Ectodermal cell (in vitro differentiated cells): ENCODE results near the gene TSPAN18.

ENCODE experiments used
- H3K27ac ChIP-seq: 2 replicates; pipeline ENCODE4 v1.7.0; 2013; ENCODE audit warnings: mild to moderate bottlenecking, low read depth, low read length; ENCODE audit not compliant: insufficient read depth, poor library complexity, severe bottlenecking
- H3K27me3 ChIP-seq: 2 replicates; pipeline ENCODE4 v1.7.0; 2013; ENCODE audit warnings: mild to moderate bottlenecking, low read length; ENCODE audit not compliant: insufficient read depth, control insufficient read depth, poor library complexity, severe bottlenecking
- H3K36me3 ChIP-seq: one replicate; pipeline ENCODE4 v1.7.0; 2013; ENCODE audit warnings: low read length; ENCODE audit not compliant: control insufficient read depth, insufficient read depth
- H3K4me1 ChIP-seq: one replicate; pipeline ENCODE4 v1.7.0; 2013; ENCODE audit warnings: low read length; ENCODE audit not compliant: control insufficient read depth, insufficient read depth
- H3K4me3 ChIP-seq: 2 replicates; pipeline ENCODE4 v1.7.0; 2013; ENCODE audit warnings: low read depth, low read length, control low read depth; ENCODE audit not compliant: insufficient read depth
- H3K9me3 ChIP-seq: 2 replicates; pipeline ENCODE4 v1.7.0; 2013; ENCODE audit warnings: mild to moderate bottlenecking, low read length, moderate library complexity; ENCODE audit not compliant: control insufficient read depth
- WGBS, 2 experiments: methylation state at CpG; one replicate each; pipeline ENCODE4 v1.1.7; 2013; ENCODE audit warnings: missing lambda C conversion rate in 2 of 2; 5-methylcytosine and 5-hydroxymethylcytosine counted together

Gene TSPAN18

GRCh38 chr11:44808053-44808753 is 81.4 kb downstream of the TSPAN18 start:
- H3K4me3 ChIP-seq = no peak overlapping the region
- no peak overlapping the region for H3K27ac ChIP-seq
- peaks cover 17% of the 10 kb centered on the region for H3K4me1 ChIP-seq
- 93 to 97% methylated on average over 7 of the region's 7 CpGs for WGBS, 2 experiments
- no peaks in the 10 kb centered on the region for H3K36me3 ChIP-seq
- no peaks in the 10 kb centered on the region for H3K27me3 ChIP-seq
- no peaks in the 10 kb centered on the region for H3K9me3 ChIP-seq

GRCh38 chr11:44809283-44809682 is 82.5 kb downstream of the TSPAN18 start:
- WGBS, 2 experiments = 95 to 97% methylated on average over 5 of the region's 6 CpGs
- no peaks in the 10 kb centered on the region for H3K36me3 ChIP-seq
- H3K4me3 ChIP-seq = no peak overlapping the region
- H3K9me3 ChIP-seq = no peaks in the 10 kb centered on the region
- H3K27me3 ChIP-seq = no peaks in the 10 kb centered on the region
- H3K27ac ChIP-seq = no peak overlapping the region
- peaks cover 28% of the 10 kb centered on the region for H3K4me1 ChIP-seq

- WGBS, 2 experiments = 91 to 92% methylated on average over 6 of the region's 6 CpGs
- H3K4me1 ChIP-seq = peaks cover 26% of the 10 kb centered on the region
- no peak overlapping the region for H3K4me3 ChIP-seq
- H3K36me3 ChIP-seq = no peaks in the 10 kb centered on the region
- H3K9me3 ChIP-seq = no peaks in the 10 kb centered on the region
- H3K27ac ChIP-seq = no peak overlapping the region
- no peaks in the 10 kb centered on the region for H3K27me3 ChIP-seq
Measured at GRCh38 chr11:44811841-44812448, 85.2 kb downstream of the TSPAN18 start.

GRCh38 chr11:44812971-44813370 is 86.2 kb downstream of the TSPAN18 start:
- Histone ChIP-seq H3K27ac (no peak overlapping the region), H3K36me3 (no peaks in the 10 kb centered on the region), H3K4me1 (peaks cover 26% of the 10 kb centered on the region), H3K4me3 (no peak overlapping the region), H3K9me3 (no peaks in the 10 kb centered on the region), H3K27me3 (no peaks in the 10 kb centered on the region)
- WGBS, 2 experiments = 87 to 90% methylated on average over 9 of the region's 9 CpGs

- no peak overlapping the region for H3K4me3 ChIP-seq
- H3K27ac ChIP-seq = no peak overlapping the region
- H3K27me3 ChIP-seq = no peaks in the 10 kb centered on the region
- H3K9me3 ChIP-seq = no peaks in the 10 kb centered on the region
- no peaks in the 10 kb centered on the region for H3K36me3 ChIP-seq
- WGBS, 2 experiments = 84 to 91% methylated on average over 4 of the region's 4 CpGs
- peaks cover 26% of the 10 kb centered on the region for H3K4me1 ChIP-seq
Measured at GRCh38 chr11:44813401-44813800, 86.6 kb downstream of the TSPAN18 start.

GRCh38 chr11:44814881-44815592 is 88.3 kb downstream of the TSPAN18 start:
- Histone ChIP-seq H3K4me1 (peaks cover 26% of the 10 kb centered on the region), H3K9me3 (no peaks in the 10 kb centered on the region), H3K4me3 (no peak overlapping the region), H3K36me3 (no peaks in the 10 kb centered on the region), H3K27me3 (no peaks in the 10 kb centered on the region), H3K27ac (no peak overlapping the region)
- WGBS, 2 experiments = 89 to 90% methylated on average over 5 of the region's 5 CpGs

GRCh38 chr11:44815917-44816456 is 89.2 kb downstream of the TSPAN18 start:
- H3K4me1 ChIP-seq = peaks cover 26% of the 10 kb centered on the region
- H3K27ac ChIP-seq = no peak overlapping the region
- WGBS, 2 experiments = 96 to 97% methylated on average over 8 of the region's 8 CpGs
- H3K9me3 ChIP-seq = no peaks in the 10 kb centered on the region
- no peaks in the 10 kb centered on the region for H3K27me3 ChIP-seq
- H3K4me3 ChIP-seq = no peak overlapping the region
- no peaks in the 10 kb centered on the region for H3K36me3 ChIP-seq

- H3K9me3 ChIP-seq = no peaks in the 10 kb centered on the region
- no peaks in the 10 kb centered on the region for H3K27me3 ChIP-seq
- H3K36me3 ChIP-seq = no peaks in the 10 kb centered on the region
- H3K27ac ChIP-seq = no peak overlapping the region
- H3K4me1 ChIP-seq = peaks cover 26% of the 10 kb centered on the region
- 93% methylated on average over 3 of the region's 3 CpGs for WGBS, 2 experiments
- no peak overlapping the region for H3K4me3 ChIP-seq
Measured at GRCh38 chr11:44816761-44817160, 90.0 kb downstream of the TSPAN18 start.

GRCh38 chr11:44817207-44817949 is 90.6 kb downstream of the TSPAN18 start:
- Histone ChIP-seq H3K27ac (no peak overlapping the region), H3K27me3 (no peaks in the 10 kb centered on the region), H3K9me3 (no peaks in the 10 kb centered on the region), H3K36me3 (no peaks in the 10 kb centered on the region), H3K4me3 (no peak overlapping the region), H3K4me1 (peaks cover 24% of the 10 kb centered on the region)
- 94 to 95% methylated on average over 4 of the region's 4 CpGs for WGBS, 2 experiments
